NCI-H2081 treated with DMSO at 0.1 percent for 48 hours (cell line): ENCODE results near the gene ANKS1B.
"Not testable (repeated sequence)": the region's sequence is repeated elsewhere in the genome, so short reads cannot be mapped to it uniquely, and the experiment has no call there.

Experiments
- DNase-seq: peaks from one replicate; lab custom pipeline; 2025; lab: John Stamatoyannopoulos, UW

Gene ANKS1B

DNA sequence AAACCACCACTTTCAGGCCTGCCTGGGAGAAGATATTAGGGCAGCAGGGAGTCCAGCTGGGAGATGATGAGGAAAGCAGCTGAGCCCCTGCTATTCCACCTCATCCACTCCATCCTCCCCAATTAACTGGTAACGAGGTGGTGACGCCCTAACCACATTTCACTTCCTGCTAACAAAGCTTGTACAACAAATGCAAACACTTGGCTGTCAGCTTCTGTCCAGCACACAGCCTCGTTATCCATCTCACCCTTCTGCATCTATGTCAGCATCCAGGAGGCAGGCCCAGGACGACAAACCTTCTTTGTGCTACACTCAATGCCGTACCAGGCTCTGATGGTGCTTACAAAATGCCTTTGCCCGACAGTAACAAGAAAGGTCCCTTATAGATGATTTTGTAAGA is 1114.2 kb downstream of the ANKS1B start:
- DNase-seq, result peak; percentile 74

DNA sequence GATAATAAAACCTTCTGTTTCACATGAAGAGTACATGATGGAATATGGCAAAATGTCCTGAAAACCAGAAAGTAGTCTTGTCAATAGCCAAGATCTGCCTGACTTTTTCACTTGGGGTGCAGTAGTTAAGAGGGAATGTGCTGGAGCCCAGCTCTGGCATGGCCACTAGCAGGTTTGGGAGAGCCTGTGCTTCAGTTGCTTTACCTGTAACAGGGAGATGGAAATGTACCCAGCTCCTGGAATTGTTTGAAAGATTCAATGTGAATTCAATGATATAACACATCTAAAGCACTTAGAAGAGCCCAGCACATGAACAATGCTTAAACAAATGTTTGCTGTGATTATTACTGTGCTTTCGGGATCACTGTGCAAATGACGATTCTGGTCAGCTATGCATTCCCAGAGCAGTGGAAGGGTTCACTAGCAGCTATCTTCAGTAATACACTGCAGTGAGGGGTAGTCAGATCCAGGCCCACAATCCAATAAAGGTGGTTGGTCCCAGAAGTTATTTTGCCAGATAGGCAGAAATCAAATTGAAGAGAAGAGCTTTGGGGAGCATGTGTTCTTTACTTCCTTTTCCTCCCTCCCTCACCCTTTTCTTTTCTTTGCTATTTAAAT is 1114.7 kb downstream of the ANKS1B start:
- no peak for DNase-seq

DNA sequence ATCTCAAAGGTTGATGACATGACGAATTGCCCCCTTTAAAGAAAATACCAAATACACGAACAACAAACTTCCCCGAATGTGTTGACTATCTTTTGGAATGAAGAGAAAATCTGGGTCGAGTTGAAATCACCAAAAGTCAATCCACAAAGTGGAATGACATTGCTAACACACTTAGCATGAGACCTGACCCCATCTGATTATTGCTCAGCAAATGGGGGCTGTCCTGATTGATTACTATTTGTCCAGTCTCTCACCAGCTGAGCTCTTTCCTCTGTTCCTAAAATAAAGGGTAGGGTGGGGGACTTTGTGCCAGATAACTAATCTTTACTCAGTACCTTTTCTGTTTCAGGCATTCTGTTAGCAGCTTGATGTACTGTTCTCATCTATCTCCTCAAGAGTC is 1116.2 kb downstream of the ANKS1B start:
- no peak for DNase-seq

DNA sequence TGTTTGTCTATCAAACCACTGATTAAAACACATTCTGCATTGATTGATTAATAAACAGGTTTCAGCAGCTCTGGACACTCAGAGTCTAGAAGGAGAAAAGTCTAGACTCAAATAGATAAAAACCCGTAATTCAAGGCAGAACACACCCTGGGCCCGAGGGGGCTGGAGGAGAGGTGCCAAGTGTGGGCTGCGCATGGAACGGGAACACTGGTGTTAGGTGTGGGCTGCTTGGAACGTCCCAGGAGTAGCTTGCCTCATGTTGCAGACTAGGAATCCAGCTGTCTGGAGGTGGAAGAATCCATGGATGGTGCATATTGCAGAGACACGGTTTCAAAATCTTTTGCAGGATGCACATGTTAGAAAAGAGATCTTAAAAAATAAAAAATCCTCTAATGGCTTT is 1116.7 kb downstream of the ANKS1B start:
- no peak for DNase-seq

DNA sequence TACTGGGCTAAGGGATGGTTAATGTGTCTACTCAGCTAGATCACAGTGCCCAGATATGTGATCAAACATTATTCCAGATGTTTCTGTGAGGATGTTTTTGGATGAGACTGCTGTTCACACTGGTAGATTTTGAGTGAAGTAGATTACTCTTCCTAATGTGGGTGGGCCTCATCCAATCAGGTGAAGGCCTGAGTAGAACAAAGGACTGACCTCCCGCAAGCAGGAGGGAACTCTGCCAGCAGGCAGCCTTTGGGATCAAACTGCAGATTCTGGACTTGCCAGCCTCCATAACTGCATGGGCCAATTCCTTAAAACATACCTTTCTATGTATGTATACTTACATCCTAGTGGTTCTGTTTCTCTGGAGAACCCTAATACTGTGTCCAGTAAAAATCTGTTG is 1120.4 kb downstream of the ANKS1B start:
- no peak for DNase-seq

DNA sequence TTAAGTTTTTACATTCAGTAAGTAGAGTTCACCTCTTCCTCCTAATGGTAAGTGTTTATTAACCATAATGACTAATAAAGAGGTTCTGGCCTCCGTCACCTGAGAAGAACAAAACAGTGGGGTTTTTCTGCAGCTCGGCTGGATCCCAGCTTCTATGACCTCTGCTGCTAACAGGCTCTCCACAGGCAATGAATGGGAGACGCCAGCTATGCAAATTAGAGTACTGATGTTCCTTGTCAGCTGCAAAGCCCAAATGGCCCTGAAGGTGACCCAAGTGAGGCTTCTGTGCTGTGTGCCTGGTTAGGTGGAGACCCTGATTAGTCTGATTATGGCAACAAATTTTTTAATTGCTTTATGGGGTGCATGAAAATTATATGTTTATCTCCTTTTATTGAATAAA is 1121.6 kb downstream of the ANKS1B start:
- DNase-seq, result no peak

DNA sequence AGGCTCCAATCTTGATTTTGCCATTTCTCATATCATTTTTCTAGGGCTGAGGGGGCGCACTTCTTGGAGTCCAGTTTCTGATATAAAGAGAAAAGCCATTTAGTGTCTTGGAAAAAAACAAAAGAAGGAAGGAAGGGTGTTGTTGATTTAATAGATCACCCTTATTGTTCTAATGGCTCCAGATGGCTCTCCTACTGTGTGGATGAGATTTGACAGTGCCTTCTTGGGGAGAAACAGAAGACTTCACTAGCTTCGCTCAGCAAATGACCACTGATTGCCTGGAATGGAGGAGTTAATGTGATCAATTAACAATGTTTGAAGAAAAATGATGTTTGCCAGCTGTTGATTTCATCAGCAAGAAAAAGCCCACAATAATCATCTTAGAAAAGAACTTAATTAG is 1123.5 kb downstream of the ANKS1B start:
- no peak for DNase-seq

DNA sequence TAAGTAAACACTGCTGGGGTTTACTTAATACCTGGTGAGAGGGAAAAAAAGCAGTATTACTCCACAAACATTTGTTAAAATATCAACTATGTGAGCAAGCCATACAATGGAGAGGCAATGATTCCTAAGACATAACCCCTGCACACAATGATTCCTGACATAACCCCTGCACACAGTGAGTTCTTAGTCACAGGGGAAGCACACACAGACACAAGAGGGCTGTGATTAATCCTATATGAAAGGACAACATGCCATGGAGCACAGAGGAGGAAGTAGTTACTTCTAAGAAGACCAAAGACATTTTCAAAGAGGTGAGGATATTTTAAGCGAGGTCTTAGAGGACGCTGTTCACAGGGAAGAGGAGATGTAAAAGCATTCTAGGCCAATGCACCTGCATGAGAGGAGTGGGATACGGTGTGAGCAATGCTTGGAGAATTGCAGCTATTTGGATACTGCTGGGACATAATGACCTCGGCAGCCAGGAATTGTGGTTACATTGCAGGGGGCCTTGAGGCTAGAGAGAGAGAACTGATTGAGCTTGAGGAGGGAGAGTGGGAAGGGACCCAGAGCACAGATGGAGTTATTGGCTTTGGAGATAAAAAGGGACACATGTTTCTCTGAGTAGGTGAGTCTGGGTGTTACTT is 1127.7 kb downstream of the ANKS1B start:
- DNase-seq, result no peak

DNA sequence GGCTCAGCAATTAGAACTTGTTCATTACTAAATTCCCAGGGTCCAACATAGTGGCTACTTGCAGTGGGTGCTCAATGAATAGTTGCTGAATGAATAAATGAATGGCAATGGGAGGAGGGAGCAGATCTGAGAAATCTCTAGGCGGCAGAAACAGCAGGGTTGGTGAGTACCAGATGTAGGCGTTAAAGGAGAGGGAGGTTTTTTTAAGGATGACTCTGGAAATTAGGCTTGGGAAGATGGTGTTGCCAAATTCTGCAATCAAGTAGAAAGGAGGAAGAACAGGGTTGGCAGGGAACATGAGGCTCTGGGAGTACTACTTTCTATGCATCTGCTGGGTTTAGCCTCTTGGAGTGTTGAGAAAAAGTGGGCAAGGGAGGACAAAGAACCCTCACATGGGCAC is 1132.6 kb downstream of the ANKS1B start:
- no peak for DNase-seq

DNA sequence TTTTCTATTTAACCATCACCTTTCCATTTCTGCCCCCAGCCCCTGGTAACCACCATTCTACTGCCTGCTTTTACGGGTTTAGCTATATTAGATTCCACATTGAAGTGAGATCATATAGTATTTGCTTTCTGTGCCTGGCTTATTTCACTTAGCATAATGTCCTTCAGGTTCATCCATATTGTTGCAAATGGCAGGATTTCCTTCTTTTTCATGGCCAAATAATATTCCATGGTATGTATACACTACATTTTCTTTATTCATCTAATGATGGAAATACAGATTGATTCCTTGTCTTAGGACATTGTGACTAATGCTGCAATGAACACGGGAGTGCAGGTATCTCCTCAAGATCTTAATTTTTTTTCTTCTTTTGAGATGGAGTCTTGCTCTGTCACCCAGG is 1137.5 kb downstream of the ANKS1B start:
- no peak for DNase-seq

DNA sequence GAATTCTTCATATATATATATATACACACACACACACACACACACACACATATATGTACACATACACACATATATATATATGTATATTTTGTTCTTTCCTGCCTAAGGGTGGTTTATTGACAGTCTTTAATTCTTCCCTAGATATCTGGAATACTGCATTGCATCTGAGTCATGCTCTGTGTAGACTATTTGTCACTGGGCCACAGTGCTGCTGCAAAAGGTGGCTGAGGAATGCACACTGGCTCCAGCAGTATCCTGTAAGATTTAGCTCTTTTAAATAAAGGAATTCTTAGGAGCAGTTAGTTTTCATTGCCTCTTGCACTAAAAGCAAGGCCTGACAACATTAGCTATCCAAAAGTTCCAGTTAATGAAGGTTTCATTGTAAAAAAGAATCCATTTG is 1138.8 kb downstream of the ANKS1B start:
- DNase-seq, result no peak

DNA sequence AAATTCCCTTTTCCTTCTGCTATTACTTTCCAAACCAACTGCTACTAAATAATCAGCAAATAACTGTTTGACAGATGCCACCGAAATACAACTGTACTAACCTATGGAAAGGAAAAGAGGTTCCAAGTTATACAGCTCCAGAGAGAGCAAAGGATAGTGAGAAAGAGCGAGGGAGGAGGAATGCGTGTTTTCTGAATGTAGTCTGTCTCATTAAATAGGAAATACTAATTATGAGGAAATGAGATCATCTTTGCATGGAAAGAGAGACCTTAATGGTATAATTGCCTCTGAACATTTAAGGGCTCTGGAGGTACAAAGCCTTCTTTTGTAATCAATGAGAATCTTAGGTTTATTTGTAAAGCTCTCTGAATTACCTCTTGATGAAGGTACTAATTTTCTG is 1144.4 kb downstream of the ANKS1B start:
- no peak for DNase-seq

DNA sequence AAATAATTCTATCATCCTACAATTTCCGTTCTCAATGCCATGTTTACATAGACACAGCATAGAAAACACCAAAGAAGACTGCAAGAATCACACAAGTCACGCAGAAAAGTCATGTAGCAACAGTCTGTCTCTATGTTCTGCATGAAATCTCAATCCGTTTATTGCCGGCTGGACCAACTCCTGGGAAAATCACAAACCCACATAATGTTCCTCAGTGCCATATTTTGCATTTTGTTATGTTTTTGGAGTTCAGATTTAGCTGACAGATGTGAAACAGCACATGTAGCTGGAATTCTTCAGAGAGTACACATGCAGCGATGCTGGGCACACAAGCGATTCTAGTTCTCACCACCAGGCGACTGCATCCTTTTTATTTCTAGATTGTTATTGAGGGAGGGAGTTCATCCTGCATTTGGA is 1146.5 kb downstream of the ANKS1B start:
- DNase-seq, result no peak

DNA sequence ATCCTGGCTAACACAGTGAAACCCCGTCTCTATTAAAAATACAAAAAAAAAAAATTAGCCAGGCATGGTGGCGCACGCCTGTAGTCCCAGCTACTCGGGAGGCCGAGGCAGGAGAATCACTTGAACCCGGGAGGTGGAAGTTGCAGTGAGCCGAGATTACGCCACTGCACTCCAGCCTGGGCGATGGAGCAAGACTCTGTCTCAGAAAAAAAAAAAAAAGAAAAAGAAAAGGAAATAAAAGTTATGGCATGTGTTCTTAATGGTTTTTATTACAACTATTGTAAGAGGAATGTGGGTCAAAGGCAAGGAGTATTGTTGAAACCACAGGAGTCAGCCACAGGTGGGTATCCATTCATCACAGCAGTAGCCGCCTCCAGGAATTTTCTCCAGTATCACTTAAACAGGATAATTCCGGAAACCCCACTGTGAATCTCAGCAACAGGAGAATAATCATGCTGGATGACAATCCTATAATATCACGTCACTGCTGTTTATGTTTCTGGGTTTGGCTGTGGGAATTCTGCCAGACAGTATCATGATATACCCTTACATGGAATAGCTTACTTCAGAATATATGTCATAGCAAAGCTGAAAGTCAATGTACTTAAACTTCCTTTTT is 1147.5 kb downstream of the ANKS1B start:
- DNase-seq, result not testable (repeated sequence)

DNA sequence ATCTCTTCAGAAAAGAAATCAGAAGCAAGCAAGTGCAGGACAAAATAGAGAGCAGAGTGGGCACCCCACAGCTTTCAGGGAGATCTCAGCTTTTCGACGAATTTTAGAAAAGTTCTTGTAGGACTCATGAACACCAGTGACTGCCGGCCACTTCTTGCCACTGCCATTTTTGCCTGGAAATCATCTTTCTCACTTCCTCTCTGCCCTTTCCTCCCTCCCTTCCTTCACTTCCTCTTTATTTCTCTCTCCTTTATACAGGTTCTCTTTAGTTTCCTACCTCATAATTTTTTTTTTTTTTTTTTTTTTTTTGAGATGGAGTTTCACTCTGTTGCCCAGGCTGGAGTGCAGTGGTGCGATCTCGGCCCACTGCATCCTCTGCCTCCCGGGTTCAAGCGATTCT is 1154.1 kb downstream of the ANKS1B start:
- DNase-seq, result no peak

DNA sequence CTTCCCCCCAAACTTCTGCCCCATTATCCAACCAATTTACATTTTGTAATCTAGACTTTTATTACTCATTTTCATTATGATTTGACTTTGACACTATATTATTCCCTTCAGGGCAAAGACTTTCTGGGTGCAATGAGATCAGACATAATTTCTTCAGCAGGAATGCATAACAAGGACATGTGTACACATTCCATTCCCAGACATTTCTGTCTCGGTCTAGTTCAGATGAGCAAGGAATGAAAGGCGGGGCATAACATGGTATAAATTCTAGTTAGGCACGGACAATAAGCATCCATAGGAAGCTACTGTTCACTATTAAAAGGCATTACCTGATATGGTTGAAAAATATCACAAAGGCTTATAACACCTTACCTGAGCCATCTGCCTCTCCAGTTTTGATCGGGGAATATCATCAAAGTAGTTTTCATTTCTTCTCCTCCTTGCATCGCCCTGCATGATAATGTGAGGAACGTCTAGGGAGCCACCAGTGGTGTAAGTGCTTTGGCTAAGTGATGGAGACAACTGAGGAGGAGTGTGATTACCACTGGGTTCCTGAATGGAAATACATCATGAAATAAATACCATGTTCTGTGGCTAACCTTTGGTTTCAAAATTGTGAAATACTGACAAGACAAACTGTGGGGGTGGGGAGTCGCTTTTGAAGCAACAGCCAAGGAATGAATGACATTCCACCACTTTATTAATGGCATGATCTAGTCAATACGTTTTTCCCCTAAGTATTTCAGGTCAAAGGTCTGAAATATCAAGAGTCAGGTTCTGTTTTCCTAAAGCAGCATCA is 1155.7 kb downstream of the ANKS1B start:
- no peak for DNase-seq

DNA sequence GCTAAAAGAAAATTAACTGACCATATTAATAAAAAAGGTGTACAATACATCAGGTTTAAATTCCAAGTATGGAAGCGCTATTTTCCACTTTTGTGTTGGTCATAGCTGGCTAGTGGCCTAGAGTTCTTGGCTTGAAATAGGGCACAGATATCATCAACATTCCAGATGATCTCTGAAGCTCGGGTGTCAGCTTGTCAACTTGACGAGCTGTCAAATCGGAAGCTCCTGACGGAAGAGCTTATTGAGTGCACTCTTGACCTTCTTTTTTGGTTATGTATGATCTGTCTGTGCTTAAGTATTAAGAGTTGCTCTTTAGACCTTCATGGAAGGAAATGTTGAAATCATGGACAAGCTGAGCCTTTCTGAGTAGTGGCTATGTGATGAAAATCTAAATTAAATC is 1161.7 kb downstream of the ANKS1B start:
- no peak for DNase-seq

DNA sequence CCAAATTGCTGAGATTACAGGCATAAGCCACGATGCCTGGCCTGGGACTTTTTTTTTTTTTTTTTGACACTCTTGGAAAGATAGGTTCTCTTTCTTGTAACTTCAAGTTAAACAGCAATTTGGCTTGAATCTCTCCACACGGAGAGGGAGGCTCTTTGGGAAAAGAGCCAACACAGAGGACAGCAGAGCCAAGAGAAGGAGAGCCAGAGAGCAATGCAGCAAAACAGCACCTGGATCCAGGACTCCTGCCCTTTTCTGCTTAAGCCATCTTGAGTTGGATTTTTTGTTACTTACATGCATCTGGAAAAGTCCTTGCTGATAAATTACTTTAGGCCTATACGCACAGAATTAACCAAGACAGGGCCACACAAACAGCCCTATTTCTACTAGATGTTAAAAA is 1162.9 kb downstream of the ANKS1B start:
- DNase-seq, result no peak

DNA sequence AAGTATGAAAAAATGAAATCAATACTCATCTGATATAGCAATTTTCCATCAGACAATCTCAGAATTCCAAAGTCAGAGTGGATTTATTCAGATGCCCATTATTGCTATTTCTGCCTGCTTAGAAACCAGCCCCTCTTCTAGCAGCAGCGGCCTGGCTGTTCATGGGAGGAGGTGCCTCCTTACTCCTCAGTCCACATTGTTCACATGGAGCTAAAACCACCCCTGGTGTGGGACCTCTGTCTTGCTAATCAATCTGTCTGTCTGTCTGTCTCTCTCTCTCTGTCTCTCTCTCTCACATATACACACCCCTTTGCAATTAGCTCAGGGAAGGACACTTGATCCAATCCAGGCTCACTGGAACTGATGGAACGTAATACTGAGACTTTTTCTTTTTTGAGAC is 1163.5 kb downstream of the ANKS1B start:
- DNase-seq, result no peak

DNA sequence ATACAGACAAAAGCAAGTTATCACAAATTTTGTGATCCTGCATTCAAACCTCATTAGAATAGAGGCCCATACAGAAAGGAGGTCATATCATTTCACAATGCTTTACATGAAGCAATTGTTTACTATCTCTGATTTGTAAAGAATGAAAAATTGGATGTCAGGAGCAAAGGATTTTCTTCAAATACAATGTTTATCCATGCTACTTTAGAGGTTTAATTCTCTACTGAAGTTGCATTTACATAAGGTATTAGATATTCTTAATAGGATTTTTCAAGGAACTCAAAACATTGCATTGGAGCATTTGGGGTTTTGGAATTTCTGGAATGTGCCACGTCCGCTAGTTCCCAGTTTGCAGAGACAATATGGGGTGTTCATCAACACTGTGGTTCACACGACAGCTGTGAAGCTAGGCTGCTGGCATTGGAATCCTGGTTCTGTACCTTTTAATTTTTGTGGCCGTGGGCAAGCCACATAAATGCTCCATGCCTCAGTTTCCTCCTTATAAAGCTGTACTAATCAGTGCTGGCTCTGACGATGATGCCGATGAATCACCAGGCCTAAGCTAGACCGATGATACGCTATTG is 1164.8 kb downstream of the ANKS1B start:
- no peak for DNase-seq

DNA sequence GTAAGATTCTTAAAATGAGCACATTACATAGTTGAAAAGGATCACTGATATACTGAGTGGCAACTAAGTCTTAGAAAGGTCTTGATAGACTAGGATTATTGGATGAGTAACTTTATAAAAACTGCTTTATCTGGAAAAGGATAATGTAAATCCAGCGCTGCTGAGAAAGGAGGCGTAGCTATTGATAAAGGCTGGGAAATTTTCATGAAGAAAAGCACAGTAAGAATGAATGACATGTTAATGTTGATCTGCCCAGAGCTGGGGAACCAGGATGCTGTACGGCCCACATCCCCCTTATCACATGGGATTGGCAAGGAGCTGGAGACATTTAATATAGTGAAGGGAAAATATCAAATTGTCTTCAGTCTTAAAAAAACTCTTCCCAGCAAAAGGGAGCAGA is 1165.7 kb downstream of the ANKS1B start:
- DNase-seq, result no peak

DNA sequence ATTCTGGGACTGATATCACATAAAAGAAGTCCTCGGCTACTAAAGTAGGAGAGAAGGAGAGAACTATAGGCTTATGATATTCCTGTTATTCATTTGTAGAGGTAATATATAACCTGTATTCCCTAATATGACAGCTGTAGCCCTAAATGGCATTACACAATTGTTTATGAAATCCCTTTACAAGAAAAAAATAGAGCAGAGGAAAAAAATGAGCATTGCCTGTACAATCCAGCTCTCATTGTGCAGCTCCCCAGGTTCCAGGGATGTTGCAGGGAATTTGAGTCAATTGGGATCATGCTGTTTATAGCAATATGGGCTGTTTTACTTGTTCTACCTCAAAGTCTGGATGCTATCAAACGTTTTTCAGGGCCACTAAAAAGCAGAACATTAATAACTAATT is 1166.5 kb downstream of the ANKS1B start:
- no peak for DNase-seq

DNA sequence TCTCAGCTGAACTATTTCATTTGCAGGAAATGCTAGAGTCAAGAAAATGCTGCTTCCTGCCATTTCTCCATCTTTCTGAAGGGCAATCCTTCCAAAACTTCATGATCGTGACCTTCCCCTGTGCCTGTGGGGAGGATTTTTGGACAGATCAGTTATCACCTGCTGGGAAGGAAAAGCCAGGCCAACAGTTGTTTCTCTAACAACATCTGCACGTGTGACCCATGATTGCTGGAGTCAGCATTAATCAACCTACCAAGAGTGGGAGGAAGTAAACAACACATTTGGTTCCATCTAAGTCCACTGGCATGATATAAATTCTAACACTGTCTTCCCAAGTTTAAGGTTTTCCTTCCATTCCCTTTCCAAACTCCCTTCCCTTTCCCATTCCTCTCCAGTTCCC is 1167.0 kb downstream of the ANKS1B start:
- no peak for DNase-seq
